PC-3 (cell line): ENCODE results near the gene PTHLH. TPM values are rescaled to one million over a fixed set of nuclear protein-coding genes. Genes with fewer than 3 reads are reported as not detected.

Experiments
- ATAC-seq: fragments of 200-7000 bp; cut with Tn5 transposase; 2 replicates; pipeline ENCODE4 v1.9.1; 2020; ENCODE audit warnings: mild to moderate bottlenecking, moderate library complexity
- BruUV-seq: library from RNA; stranded (reverse); fragments of 400-500 nt; replicated peaks from 2 replicates; lab custom pipeline; 2021; lab: Mats Ljungman, UMichigan
- CTCF ChIA-PET: fragments of 300-600 bp; sonication (Branson Sonifier 250); formaldehyde crosslinking; loops from one replicate; lab custom pipeline; 2022; ENCODE audit warnings: antibody characterized with exemption; lab: Charles Lee
- POLR2A ChIA-PET: fragments of 300-600 bp; sonication (Branson Sonifier 250); formaldehyde crosslinking; loops from one replicate; lab custom pipeline; 2022; ENCODE audit warnings: antibody characterized with exemption; ENCODE audit not compliant: unreplicated experiment; lab: Charles Lee
- DNase-seq: peaks from one replicate; pipeline ENCODE4 v3.0.0-alpha.2; 2015
- H2AFZ ChIP-seq: fragments of 300-600 bp; sonication (generic); 2 replicates; pipeline ENCODE4 v1.6.0; 2016; ENCODE audit warnings: antibody characterized with exemption, low read length
- H3F3A ChIP-seq: fragments of 300-600 bp; sonication (generic); one replicate; pipeline ENCODE4 v1.6.0; 2017; ENCODE audit warnings: antibody characterized with exemption, low read length, control low read depth, mild to moderate bottlenecking; ENCODE audit not compliant: unreplicated experiment
- H3K27ac ChIP-seq: fragments of 300-600 bp; sonication (generic); 2 replicates; pipeline ENCODE4 v1.5.1; 2016; ENCODE audit warnings: mild to moderate bottlenecking, low read length
- H3K27me3 ChIP-seq: fragments of 300-600 bp; sonication (generic); 2 replicates; pipeline ENCODE4 v1.6.1; 2016; ENCODE audit warnings: low read length, mixed read lengths
- H3K36me3 ChIP-seq: fragments of 300-600 bp; sonication (generic); 2 replicates; pipeline ENCODE4 v1.6.1; 2016; ENCODE audit warnings: low read depth, mixed run types, low read length, mixed read lengths
- H3K4me1 ChIP-seq: fragments of 300-600 bp; sonication (generic); 2 replicates; pipeline ENCODE4 v1.5.1; 2016; ENCODE audit warnings: low read length; ENCODE audit not compliant: insufficient read depth
- H3K4me2 ChIP-seq: fragments of 300-600 bp; sonication (generic); 2 replicates; pipeline ENCODE4 v1.6.0; 2016; ENCODE audit warnings: low read length
- H3K4me3 ChIP-seq: fragments of 300-600 bp; sonication (generic); 2 replicates; pipeline ENCODE4 v1.5.1; 2016; ENCODE audit warnings: mild to moderate bottlenecking, low read length, mixed read lengths
- H3K79me2 ChIP-seq: fragments of 300-600 bp; sonication (generic); 2 replicates; pipeline ENCODE4 v1.6.1; 2017; ENCODE audit warnings: low read length, mixed read lengths
- H3K9ac ChIP-seq: fragments of 300-600 bp; sonication (generic); 2 replicates; pipeline ENCODE4 v1.6.0; 2016; ENCODE audit warnings: mild to moderate bottlenecking, low read length
- H3K9me2 ChIP-seq: fragments of 300-600 bp; sonication (generic); replicated peaks from 2 replicates; pipeline ENCODE4 v1.6.1; 2016; ENCODE audit warnings: mixed run types, low read length, mixed read lengths
- H3K9me3 ChIP-seq: fragments of 300-600 bp; sonication (generic); 2 replicates; pipeline ENCODE4 v1.6.1; 2016; ENCODE audit warnings: low read length, mixed read lengths
- H4K20me1 ChIP-seq: fragments of 300-600 bp; sonication (generic); 2 replicates; pipeline ENCODE4 v1.6.1; 2016; ENCODE audit warnings: low read length, mixed read lengths
- EZH2 ChIP-seq: fragments of 300-600 bp; sonication (generic); IDR thresholded peaks from one replicate; pipeline ENCODE4 v1.6.1; 2017; ENCODE audit warnings: antibody characterized with exemption, mild to moderate bottlenecking, low read length; ENCODE audit not compliant: unreplicated experiment
- EZH2phosphoT487 ChIP-seq: fragments of 300-600 bp; sonication (generic); IDR thresholded peaks from 2 replicates; pipeline ENCODE4 v1.6.1; 2018; ENCODE audit warnings: mild to moderate bottlenecking, antibody characterized with exemption, low read length, borderline replicate concordance
- intact Hi-C: fragments of 100-400 bp; cut with micrococcal nuclease; formaldehyde crosslinking; loops from 2 replicates; pipeline ENCODE4 v1.9.0; 2023
- total RNA-seq: library from RNA; depleted of rRNA; stranded (reverse); fragments of >200 nt; gene quantifications from 2 replicates; pipeline ENCODE4 v1.2.3, GENCODE V29; 2014
- TF ChIP-seq, protein P1 (sequence below): fragments of 300-600 bp; sonication (generic); conservative IDR thresholded peaks from 2 replicates; pipeline ENCODE4 v1.5.1; 2017; ENCODE audit warnings: antibody characterized with exemption, low read depth, mild to moderate bottlenecking, low read length

Gene PTHLH
- total RNA-seq, 1 experiment from 2014 or later = 383 TPM

DNA sequence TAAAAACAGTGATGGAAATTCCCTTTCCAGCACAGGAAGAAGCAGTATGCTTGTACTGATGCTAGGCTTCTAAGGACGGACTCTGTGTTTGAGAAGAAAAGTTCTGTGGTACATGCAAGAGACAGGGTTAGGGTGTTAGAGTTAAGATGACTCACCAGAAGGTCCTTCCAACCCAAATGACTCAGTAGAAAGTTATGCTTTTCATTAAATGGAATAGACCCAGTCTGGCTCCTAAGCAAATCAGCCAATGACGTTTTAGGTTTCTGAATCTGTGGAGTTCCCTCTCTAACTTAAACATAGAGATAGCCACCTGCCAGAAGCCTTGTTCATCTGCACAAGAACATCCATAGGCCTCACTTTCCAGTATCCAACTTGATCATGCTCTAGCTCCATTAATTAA is 5.7 kb downstream of the PTHLH start:
- peaks cover 86% of the 10 kb centered on the region for H3K79me2 ChIP-seq
- BruUV-seq = no TSS peak
- DNase-seq (peak; percentile 100), ATAC-seq (peak; percentile 35)
- H3K9ac ChIP-seq = peak overlapping the region; percentile 85
- ChIA-PET CTCF (interaction anchor here (0.7 to 1.3 kb wide), 2 partner anchors 723 to 996 kb away, joined by 3 read pairs; no protein-coding TSS in a partner anchor), POLR2A (interaction anchor here (0.6 to 0.7 kb wide), 3 partner anchors 145 to 827 kb away, joined by 3 to 5 read pairs (median 4); partner anchors contain the start of gene CCDC91)
- H3K9me3 ChIP-seq = no peaks in the 10 kb centered on the region
- no peaks in the 10 kb centered on the region for H3K27me3 ChIP-seq
- H3F3A ChIP-seq = peaks cover 32% of the 10 kb centered on the region
- no peak overlapping the region for H2AFZ ChIP-seq
- H3K4me1 ChIP-seq = peaks cover 62% of the 10 kb centered on the region
- H3K4me3 ChIP-seq = peak overlapping the region; percentile 68
- H3K9me2 ChIP-seq = no peaks in the 10 kb centered on the region
- H3K27ac ChIP-seq = peak overlapping the region; percentile 76
- TF ChIP-seq, protein P1, sequence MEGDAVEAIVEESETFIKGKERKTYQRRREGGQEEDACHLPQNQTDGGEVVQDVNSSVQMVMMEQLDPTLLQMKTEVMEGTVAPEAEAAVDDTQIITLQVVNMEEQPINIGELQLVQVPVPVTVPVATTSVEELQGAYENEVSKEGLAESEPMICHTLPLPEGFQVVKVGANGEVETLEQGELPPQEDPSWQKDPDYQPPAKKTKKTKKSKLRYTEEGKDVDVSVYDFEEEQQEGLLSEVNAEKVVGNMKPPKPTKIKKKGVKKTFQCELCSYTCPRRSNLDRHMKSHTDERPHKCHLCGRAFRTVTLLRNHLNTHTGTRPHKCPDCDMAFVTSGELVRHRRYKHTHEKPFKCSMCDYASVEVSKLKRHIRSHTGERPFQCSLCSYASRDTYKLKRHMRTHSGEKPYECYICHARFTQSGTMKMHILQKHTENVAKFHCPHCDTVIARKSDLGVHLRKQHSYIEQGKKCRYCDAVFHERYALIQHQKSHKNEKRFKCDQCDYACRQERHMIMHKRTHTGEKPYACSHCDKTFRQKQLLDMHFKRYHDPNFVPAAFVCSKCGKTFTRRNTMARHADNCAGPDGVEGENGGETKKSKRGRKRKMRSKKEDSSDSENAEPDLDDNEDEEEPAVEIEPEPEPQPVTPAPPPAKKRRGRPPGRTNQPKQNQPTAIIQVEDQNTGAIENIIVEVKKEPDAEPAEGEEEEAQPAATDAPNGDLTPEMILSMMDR = no peak
- TF ChIP-seq EZH2phosphoT487 (no peak), EZH2 (no peak)
- peaks cover 48% of the 10 kb centered on the region for H3K36me3 ChIP-seq
- H4K20me1 ChIP-seq = peaks cover 25% of the 10 kb centered on the region
- intact Hi-C loops = loop anchor here (1.0 to 10.0 kb wide), 10 partner anchors 15 to 1031 kb away; partner anchors contain the start of gene CCDC91
- H3K4me2 ChIP-seq = peak overlapping the region; percentile 82

DNA sequence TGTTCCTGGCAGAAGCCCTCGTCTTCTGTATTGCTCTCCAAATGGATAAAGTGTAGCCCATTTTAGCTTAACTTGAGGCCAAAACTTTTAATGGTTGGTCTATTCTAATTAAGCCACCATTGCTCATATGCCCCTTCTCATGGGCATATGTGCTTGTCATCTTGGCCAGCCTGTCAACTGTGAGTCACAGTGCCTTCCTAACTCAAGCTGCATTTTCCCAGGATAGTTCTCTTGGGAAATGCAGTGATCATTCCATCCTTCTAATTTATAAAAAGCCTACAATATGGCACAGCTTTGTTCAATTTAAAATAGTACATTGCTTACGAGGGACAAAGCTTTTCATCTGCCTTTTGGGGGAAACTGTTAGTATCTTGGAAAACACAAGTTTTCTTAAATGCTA is 6.6 kb downstream of the PTHLH start:
- TF ChIP-seq EZH2 (no peak), EZH2phosphoT487 (no peak)
- TF ChIP-seq, protein P1 = no peak
- peak; percentile 98 for DNase-seq
- Histone ChIP-seq H3K9me3 (no peaks in the 10 kb centered on the region), H3K9ac (peak overlapping the region; percentile 85), H3K79me2 (peaks cover 77% of the 10 kb centered on the region), H4K20me1 (peaks cover 25% of the 10 kb centered on the region), H2AFZ (no peak overlapping the region), H3K4me3 (peak overlapping the region; percentile 68), H3K4me1 (peaks cover 53% of the 10 kb centered on the region), H3F3A (peaks cover 28% of the 10 kb centered on the region), H3K27ac (peak overlapping the region; percentile 76), H3K36me3 (peaks cover 51% of the 10 kb centered on the region), H3K4me2 (peak overlapping the region; percentile 82), H3K9me2 (no peaks in the 10 kb centered on the region), H3K27me3 (no peaks in the 10 kb centered on the region)
- no TSS peak for BruUV-seq
- POLR2A ChIA-PET = no interaction called here
- CTCF ChIA-PET = interaction anchor here (0.6 to 1.3 kb wide), 3 partner anchors 127 to 1058 kb away, joined by 3 read pairs; no protein-coding TSS in a partner anchor
- intact Hi-C loops = loop anchor here (2.0 to 10.0 kb wide), 4 partner anchors 226 to 793 kb away; partner anchors contain the start of gene CCDC91
- ATAC-seq = no peak

DNA sequence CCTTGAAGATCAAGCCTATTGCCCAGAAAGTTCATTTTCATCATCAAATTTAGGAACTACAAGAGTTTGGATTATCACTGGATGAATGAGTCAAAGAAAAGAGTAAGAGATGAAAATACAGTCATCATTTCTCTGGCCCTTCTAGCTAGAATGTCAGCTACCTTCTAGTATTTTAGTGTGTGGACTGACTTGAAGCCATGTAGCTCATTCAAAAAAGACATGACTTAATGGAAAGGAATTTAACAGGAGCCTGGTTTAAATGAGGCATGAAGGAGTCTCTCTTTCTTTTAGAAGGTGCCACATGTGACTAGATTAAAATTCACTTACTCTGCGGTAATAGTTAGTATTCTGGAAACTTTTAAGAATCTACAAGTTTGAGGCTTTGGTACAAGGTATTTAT is 7.1 kb downstream of the PTHLH start:
- Histone ChIP-seq H3K4me1 (peaks cover 49% of the 10 kb centered on the region), H2AFZ (no peak overlapping the region), H3K36me3 (peaks cover 51% of the 10 kb centered on the region), H3K9me3 (no peaks in the 10 kb centered on the region), H3K9ac (peak overlapping the region; percentile 85), H3K79me2 (peaks cover 71% of the 10 kb centered on the region), H3K27me3 (no peaks in the 10 kb centered on the region), H3F3A (peaks cover 28% of the 10 kb centered on the region), H3K9me2 (no peaks in the 10 kb centered on the region), H3K4me2 (peak overlapping the region; percentile 82), H3K4me3 (peak overlapping the region; percentile 68), H3K27ac (peak overlapping the region; percentile 76), H4K20me1 (peaks cover 25% of the 10 kb centered on the region)
- ChIA-PET CTCF (interaction anchor here (1.1 kb wide), 1 partner anchor 1059 kb away, joined by 3 read pairs; no protein-coding TSS in a partner anchor), POLR2A (interaction anchor here (0.5 to 0.6 kb wide), 2 partner anchors 54 to 904 kb away, joined by 3 read pairs; no protein-coding TSS in a partner anchor)
- TF ChIP-seq, protein P1 = no peak
- no TSS peak for BruUV-seq
- intact Hi-C loops = loop anchor here (5.0 to 10.0 kb wide), 2 partner anchors 227 to 719 kb away; partner anchors contain the start of gene CCDC91
- DNase-seq = peak; percentile 91
- no peak for ATAC-seq
